Measurements from ENCODE around the gene AGBL4.

- TF ChIP-seq CTCF (IDR thresholded peaks at IDR 0.05 in 4 of 5, conservative IDR thresholded peaks at IDR 0.05 in 1 of 5) (no peak), POLR2A (IDR thresholded peaks at IDR 0.05) (no peak)
These were observed 1258.4 kb downstream of the AGBL4 start for GRCh38 chr1:48765335-48765734.
